ENCODE data around the gene CREB3L1. TPM values are rescaled to one million over a fixed set of nuclear protein-coding genes. Genes with fewer than 3 reads are reported as not detected.

CREB3L1 gene
- total and polyA plus RNA-seq, 7 donors = 0.66 to 63.1 (median 7.2) TPM

- Histone ChIP-seq H3K9me3 (no peaks in the 10 kb centered on the region), H3K36me3 (no peaks in the 10 kb centered on the region), H3K4me1 (peaks cover 0 to 6% (median 1%) of the 10 kb centered on the region in 4 donors), H3K27ac (no peak overlapping the region), H3K27me3 (no peaks in the 10 kb centered on the region), H3K4me3 (no peak overlapping the region)
- intact Hi-C loops (cut with DNase I) = no loop called here
- no peak for TF ChIP-seq CTCF (IDR thresholded peaks at IDR 0.05)
- no peak for TF ChIP-seq POLR2A (IDR thresholded peaks at IDR 0.05)
- no peak for TF ChIP-seq EP300 (IDR thresholded peaks at IDR 0.05)
- TF ChIP-seq POLR2AphosphoS5 (IDR thresholded peaks at IDR 0.05) = no peak
- no peak for DNase-seq
- WGBS, 2 donors = 93% methylated on average over 3 of the region's 3 CpGs
Measured at GRCh38 chr11:46307369-46307768, 29.9 kb downstream of the CREB3L1 start.

GRCh38 chr11:46307785-46308341 lies 30.4 kb downstream of the CREB3L1 start:
- WGBS, 2 donors = 81 to 90% methylated on average over 14 of the region's 14 CpGs
- Histone ChIP-seq H3K4me3 (no peak overlapping the region), H3K4me1 (peaks cover 0 to 6% (median 1%) of the 10 kb centered on the region in 4 donors), H3K36me3 (no peaks in the 10 kb centered on the region), H3K9me3 (no peaks in the 10 kb centered on the region), H3K27ac (no peak overlapping the region), H3K27me3 (no peaks in the 10 kb centered on the region)
- intact Hi-C loops (cut with DNase I) = loop anchor here (1.0 kb wide), 1 partner anchor 69 kb away; no protein-coding TSS in a partner anchor
- no peak for DNase-seq
- TF ChIP-seq CTCF (IDR thresholded peaks at IDR 0.05) (no peak), EP300 (IDR thresholded peaks at IDR 0.05) (no peak)

GRCh38 chr11:46308631-46309419 lies 31.4 kb downstream of the CREB3L1 start:
- Histone ChIP-seq H3K27me3 (no peaks in the 10 kb centered on the region), H3K36me3 (no peaks in the 10 kb centered on the region), H3K9me3 (no peaks in the 10 kb centered on the region), H3K4me3 (no peak overlapping the region), H3K27ac (no peak overlapping the region), H3K4me1 (peaks cover 0 to 6% (median 1%) of the 10 kb centered on the region in 4 donors)
- TF ChIP-seq CTCF (IDR thresholded peaks at IDR 0.05) (peak; percentile 86 to 93 (median 90)), POLR2A (IDR thresholded peaks at IDR 0.05) (no peak), POLR2AphosphoS5 (IDR thresholded peaks at IDR 0.05) (no peak)
- intact Hi-C loops (cut with DNase I) = loop anchor here (1.0 kb wide), 1 partner anchor 70 kb away; no protein-coding TSS in a partner anchor
- 35 to 37% methylated on average over 12 of the region's 12 CpGs for WGBS, 2 donors
- DNase-seq = peak; percentile 91

- TF ChIP-seq CTCF (IDR thresholded peaks at IDR 0.05) (no peak), POLR2AphosphoS5 (IDR thresholded peaks at IDR 0.05) (no peak), POLR2A (IDR thresholded peaks at IDR 0.05) (no peak), EP300 (IDR thresholded peaks at IDR 0.05) (no peak)
- WGBS, 2 donors = 48 to 50% methylated on average over 4 of the region's 4 CpGs
- DNase-seq = no peak
- no peaks in the 10 kb centered on the region for H3K27me3 ChIP-seq
- H3K36me3 ChIP-seq = no peaks in the 10 kb centered on the region
- no peaks in the 10 kb centered on the region for H3K9me3 ChIP-seq
- no peak overlapping the region for H3K4me3 ChIP-seq
- intact Hi-C loops (cut with DNase I) = no loop called here
- no peak overlapping the region for H3K27ac ChIP-seq
- peaks cover 0 to 6% (median 1%) of the 10 kb centered on the region in 4 donors for H3K4me1 ChIP-seq
Measured at GRCh38 chr11:46309814-46310259, 32.4 kb downstream of the CREB3L1 start.

Data from sigmoid colon (tissue), 7 donors.